Hepatocyte (in vitro differentiated cells): ENCODE results near the gene DIAPH3. TPM values are rescaled to one million over a fixed set of nuclear protein-coding genes. Genes with fewer than 3 reads are reported as not detected.

Source experiments
- DNase-seq: peaks from one replicate; pipeline ENCODE4 v3.0.0-alpha.2; 2016; ENCODE audit warnings: low spot score
- H2AFZ ChIP-seq: fragments of 200-600 bp; sonication (generic); 2 replicates; pipeline ENCODE4 v1.6.0; 2016; ENCODE audit warnings: antibody characterized with exemption, mild to moderate bottlenecking
- H3K27ac ChIP-seq: fragments of 200-600 bp; sonication (generic); 2 replicates; pipeline ENCODE4 v1.5.1; 2016; ENCODE audit warnings: mild to moderate bottlenecking
- H3K27me3 ChIP-seq: fragments of 200-600 bp; sonication (generic); 2 replicates; pipeline ENCODE4 v1.6.1; 2016
- H3K36me3 ChIP-seq: fragments of 200-600 bp; sonication (generic); replicated peaks from 2 replicates; pipeline ENCODE4 v1.5.1; 2016; ENCODE audit warnings: low read depth; ENCODE audit not compliant: insufficient read depth
- H3K4me1 ChIP-seq: fragments of 200-600 bp; sonication (generic); 2 replicates; pipeline ENCODE4 v1.5.1; 2016; ENCODE audit warnings: mild to moderate bottlenecking, moderate library complexity; ENCODE audit not compliant: insufficient read depth
- H3K4me2 ChIP-seq: fragments of 200-600 bp; sonication (generic); 2 replicates; pipeline ENCODE4 v1.6.0; 2016
- H3K4me3 ChIP-seq: fragments of 200-600 bp; sonication (generic); 2 replicates; pipeline ENCODE4 v1.5.1; 2016; ENCODE audit warnings: mild to moderate bottlenecking
- H3K79me2 ChIP-seq: fragments of 200-600 bp; sonication (generic); 2 replicates; pipeline ENCODE4 v1.6.0; 2017; ENCODE audit warnings: mild to moderate bottlenecking
- H3K9me2 ChIP-seq: fragments of 200-600 bp; sonication (generic); replicated peaks from 2 replicates; pipeline ENCODE4 v1.6.0; 2017; ENCODE audit warnings: mild to moderate bottlenecking; ENCODE audit not compliant: insufficient read depth
- H3K9me3 ChIP-seq: fragments of 200-600 bp; sonication (generic); 2 replicates; pipeline ENCODE4 v1.5.1; 2016; ENCODE audit warnings: low read depth, mild to moderate bottlenecking
- H4K20me1 ChIP-seq: fragments of 200-600 bp; sonication (generic); 2 replicates; pipeline ENCODE4 v1.6.0; 2016; ENCODE audit warnings: mild to moderate bottlenecking; ENCODE audit not compliant: insufficient read depth, poor library complexity, severe bottlenecking
- EZH2 ChIP-seq: fragments of 200-600 bp; sonication (generic); IDR thresholded peaks from 2 replicates; pipeline ENCODE4 v1.6.1; 2016; ENCODE audit warnings: antibody characterized with exemption, mild to moderate bottlenecking, borderline replicate concordance
- EZH2phosphoT487 ChIP-seq: fragments of 200-600 bp; sonication (generic); IDR thresholded peaks from one replicate; pipeline ENCODE4 v1.6.1; 2018; ENCODE audit warnings: antibody characterized with exemption, mild to moderate bottlenecking, low read depth, moderate library complexity; ENCODE audit not compliant: unreplicated experiment, severe bottlenecking
- WGBS: methylation state at CpG from one replicate; pipeline ENCODE4 v1.1.6; 2016; ENCODE audit warnings: low lambda C conversion rate; ENCODE audit errors: missing lambda C conversion rate; 5-methylcytosine and 5-hydroxymethylcytosine counted together
- polyA plus RNA-seq: library from polyadenylated mRNA; unstranded; fragments of >200 nt; fragmentation: Nextera tagmentation; extraction: Ambion mirVana; gene quantifications from 2 replicates; pipeline ENCODE4 v1.2.1, GENCODE V29; 2016
- total RNA-seq: library from RNA; depleted of rRNA; stranded (reverse); fragments of >200 nt; gene quantifications from 2 replicates; pipeline ENCODE4 v1.2.3, GENCODE V29; 2014
- TF ChIP-seq, protein P1 (sequence below): fragments of 200-600 bp; sonication (generic); IDR thresholded peaks from 2 replicates; pipeline ENCODE4 v1.5.1; 2016; ENCODE audit warnings: antibody characterized with exemption, mild to moderate bottlenecking; ENCODE audit not compliant: poor library complexity

The DIAPH3 gene
- total and polyA plus RNA-seq, 2 experiments from 2014 or later: 4.7 to 7.9 TPM

DNA sequence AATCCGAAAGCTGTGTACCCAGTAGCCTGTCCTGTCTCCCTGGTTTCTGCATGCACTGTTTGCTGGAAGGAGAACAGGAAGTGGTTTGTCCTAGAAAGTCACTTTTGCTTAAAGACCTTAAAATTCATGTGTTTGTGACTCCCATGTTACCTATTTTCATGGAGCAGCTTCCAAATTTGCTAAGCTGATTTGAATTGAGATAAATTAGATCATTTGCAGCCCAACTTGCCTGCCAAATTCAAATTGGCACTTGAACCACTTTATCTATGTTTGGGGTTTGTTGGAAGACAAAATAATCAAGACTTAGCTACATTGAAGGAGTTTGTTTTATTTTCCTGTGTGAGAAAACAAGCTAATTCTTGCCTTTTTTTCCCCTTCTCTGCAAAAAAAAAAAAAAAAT, 532.5 kb downstream of the DIAPH3 start:
- no peak for TF ChIP-seq EZH2phosphoT487
- no peak for TF ChIP-seq EZH2
- TF ChIP-seq, protein P1, sequence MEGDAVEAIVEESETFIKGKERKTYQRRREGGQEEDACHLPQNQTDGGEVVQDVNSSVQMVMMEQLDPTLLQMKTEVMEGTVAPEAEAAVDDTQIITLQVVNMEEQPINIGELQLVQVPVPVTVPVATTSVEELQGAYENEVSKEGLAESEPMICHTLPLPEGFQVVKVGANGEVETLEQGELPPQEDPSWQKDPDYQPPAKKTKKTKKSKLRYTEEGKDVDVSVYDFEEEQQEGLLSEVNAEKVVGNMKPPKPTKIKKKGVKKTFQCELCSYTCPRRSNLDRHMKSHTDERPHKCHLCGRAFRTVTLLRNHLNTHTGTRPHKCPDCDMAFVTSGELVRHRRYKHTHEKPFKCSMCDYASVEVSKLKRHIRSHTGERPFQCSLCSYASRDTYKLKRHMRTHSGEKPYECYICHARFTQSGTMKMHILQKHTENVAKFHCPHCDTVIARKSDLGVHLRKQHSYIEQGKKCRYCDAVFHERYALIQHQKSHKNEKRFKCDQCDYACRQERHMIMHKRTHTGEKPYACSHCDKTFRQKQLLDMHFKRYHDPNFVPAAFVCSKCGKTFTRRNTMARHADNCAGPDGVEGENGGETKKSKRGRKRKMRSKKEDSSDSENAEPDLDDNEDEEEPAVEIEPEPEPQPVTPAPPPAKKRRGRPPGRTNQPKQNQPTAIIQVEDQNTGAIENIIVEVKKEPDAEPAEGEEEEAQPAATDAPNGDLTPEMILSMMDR: no peak
- no peaks in the 10 kb centered on the region for H3K36me3 ChIP-seq
- WGBS: 91% methylated on average over 1 of the region's 1 CpG

DNA sequence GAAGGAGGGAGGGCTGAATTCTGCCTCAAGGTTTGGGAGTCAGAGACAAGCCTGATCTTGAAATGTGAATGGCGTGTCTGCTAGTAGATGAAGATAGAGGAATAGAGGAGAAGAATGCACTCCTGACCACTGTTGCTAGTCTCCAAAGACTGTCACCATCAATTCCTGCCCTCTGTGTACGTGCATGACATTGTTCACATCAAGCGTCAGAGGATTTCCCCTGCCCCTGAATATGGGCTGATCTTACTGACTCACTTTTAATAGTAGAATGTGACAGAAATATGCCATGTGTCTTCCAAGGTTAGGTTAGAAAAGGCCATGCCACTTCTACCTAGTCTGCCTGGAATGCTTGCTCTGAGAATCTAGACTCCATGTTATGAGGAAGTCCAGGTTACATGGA, 538.6 kb downstream of the DIAPH3 start:
- Histone ChIP-seq H3K4me1 (no peaks in the 10 kb centered on the region), H3K4me2 (no peak overlapping the region), H3K27me3 (no peaks in the 10 kb centered on the region), H2AFZ (no peak overlapping the region), H4K20me1 (no peaks in the 10 kb centered on the region), H3K4me3 (no peak overlapping the region), H3K36me3 (no peaks in the 10 kb centered on the region), H3K27ac (peak overlapping the region; percentile 64), H3K9me2 (no peaks in the 10 kb centered on the region), H3K9me3 (no peaks in the 10 kb centered on the region), H3K79me2 (no peaks in the 10 kb centered on the region)
- WGBS: 88% methylated on average over 3 of the region's 3 CpGs
- DNase-seq: no peak
- no peak for TF ChIP-seq EZH2phosphoT487

More for the DNA sequence above, 532.5 kb downstream of the DIAPH3 start:
- H3K4me3 ChIP-seq: no peak overlapping the region
- H3K4me2 ChIP-seq: no peak overlapping the region
- H3K27ac ChIP-seq: no peak overlapping the region
- no peaks in the 10 kb centered on the region for H3K4me1 ChIP-seq
- no peaks in the 10 kb centered on the region for H3K9me2 ChIP-seq
- no peaks in the 10 kb centered on the region for H3K27me3 ChIP-seq
- no peaks in the 10 kb centered on the region for H3K9me3 ChIP-seq
- no peak overlapping the region for H2AFZ ChIP-seq
- H3K79me2 ChIP-seq: no peaks in the 10 kb centered on the region
- no peaks in the 10 kb centered on the region for H4K20me1 ChIP-seq
- DNase-seq: no peak

DNA sequence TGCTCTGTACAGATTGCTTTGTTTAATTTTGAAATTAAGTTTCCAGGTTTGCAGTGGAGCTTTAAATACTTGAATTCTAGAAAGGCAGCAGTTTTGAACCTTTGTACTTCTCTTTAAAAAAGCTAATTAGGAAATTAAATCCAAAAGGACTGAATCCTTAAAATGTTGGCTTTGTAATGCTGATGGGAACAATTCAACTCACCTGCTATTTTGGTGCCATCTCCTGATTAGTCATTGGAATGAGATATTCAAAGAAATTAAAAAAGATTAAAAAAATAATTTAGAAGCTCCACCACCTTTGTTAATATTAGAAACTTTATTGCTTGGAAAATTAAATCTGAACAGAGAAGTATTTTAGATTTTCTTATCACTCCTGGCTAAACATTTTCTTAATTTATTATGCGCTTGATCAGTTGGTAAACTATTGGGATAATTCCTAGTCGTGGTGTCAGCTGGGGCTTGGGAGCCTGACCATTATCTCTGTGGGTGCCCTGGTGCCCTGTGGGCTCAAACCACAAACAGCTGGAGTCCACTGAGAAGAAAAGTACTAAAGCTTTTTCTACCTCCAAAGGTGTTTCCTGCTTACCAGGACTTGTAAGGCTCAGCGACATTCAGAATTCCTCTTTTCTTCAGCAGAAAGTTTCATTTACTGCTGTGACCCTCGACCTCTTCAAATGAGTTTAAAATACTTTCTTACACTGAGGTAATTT, 540.4 kb downstream of the DIAPH3 start:
- no peaks in the 10 kb centered on the region for H3K27me3 ChIP-seq
- no peaks in the 10 kb centered on the region for H3K79me2 ChIP-seq
- H2AFZ ChIP-seq: no peak overlapping the region
- peak overlapping the region; percentile 32 for H3K27ac ChIP-seq
- H3K36me3 ChIP-seq: no peaks in the 10 kb centered on the region
- H3K4me3 ChIP-seq: no peak overlapping the region
- no peaks in the 10 kb centered on the region for H3K4me1 ChIP-seq
- DNase-seq: no peak
- no peaks in the 10 kb centered on the region for H3K9me3 ChIP-seq
- H3K9me2 ChIP-seq: no peaks in the 10 kb centered on the region
- WGBS: 52% methylated on average over 4 of the region's 4 CpGs
- no peaks in the 10 kb centered on the region for H4K20me1 ChIP-seq
- TF ChIP-seq, protein P1: no peak
- TF ChIP-seq EZH2phosphoT487: no peak
- no peak for TF ChIP-seq EZH2
- H3K4me2 ChIP-seq: no peak overlapping the region

DNA sequence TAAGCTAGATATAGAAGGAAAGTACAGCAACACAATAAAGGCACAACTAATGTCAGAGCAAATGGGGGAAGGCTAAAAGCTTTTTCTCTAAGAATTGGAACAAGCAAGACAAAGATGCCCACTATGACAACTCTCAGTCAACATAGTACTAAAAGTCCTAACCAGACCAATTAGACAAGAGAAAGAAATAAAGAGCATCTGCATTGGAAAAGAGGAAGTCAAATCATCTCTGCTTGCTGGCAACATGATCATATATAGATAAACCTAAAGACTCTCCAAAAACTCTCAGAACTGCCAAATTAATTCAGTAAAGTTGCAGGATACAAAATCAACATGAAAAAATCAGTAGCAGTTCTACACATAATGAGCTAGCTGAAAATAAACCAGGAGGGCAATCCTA, 542.0 kb downstream of the DIAPH3 start:
- no peaks in the 10 kb centered on the region for H3K36me3 ChIP-seq
- no peaks in the 10 kb centered on the region for H3K79me2 ChIP-seq
- H2AFZ ChIP-seq: no peak overlapping the region
- DNase-seq: no peak
- H3K27ac ChIP-seq: no peak overlapping the region
- no peaks in the 10 kb centered on the region for H4K20me1 ChIP-seq
- H3K4me3 ChIP-seq: no peak overlapping the region
- H3K27me3 ChIP-seq: no peaks in the 10 kb centered on the region
- no peaks in the 10 kb centered on the region for H3K9me2 ChIP-seq
- TF ChIP-seq EZH2phosphoT487 (no peak), EZH2 (no peak)
- TF ChIP-seq, protein P1: no peak
- no peaks in the 10 kb centered on the region for H3K9me3 ChIP-seq
- no peak overlapping the region for H3K4me2 ChIP-seq
- H3K4me1 ChIP-seq: no peaks in the 10 kb centered on the region
